ENCODE measurements around the gene SERPINB13.

Gene SERPINB13

GRCh38 chr18:63586966-63587365 lies at the start of gene SERPINB13:
Gene SERPINB13, plus strand, starts transcription at chr18:63587343. Its CDS starts 1,325 bp downstream, at chr18:63588668.
- H3K27ac ChIP-seq = peak within 1 kb of the TSS; percentile 91
- POLR2A ChIA-PET (ENCODE audit: low non-redundant PET) = interaction anchor here (0.5 kb wide), 1 partner anchor 45 kb away, joined by 5 read pairs; no protein-coding TSS in a partner anchor
- CTCF ChIA-PET = interaction anchor here (0.5 to 1.1 kb wide), 4 partner anchors 34 to 154 kb away, joined by 3 to 5 read pairs (median 3); no protein-coding TSS in a partner anchor
- no peak for TF ChIP-seq CTCF (conservative IDR thresholded peaks at IDR 0.05; ENCODE audit: low read depth)
- DNase-seq (ENCODE audit: low spot score) = peak; percentile 85

- no peak overlapping the region for H3K27ac ChIP-seq
- no peak for DNase-seq (ENCODE audit: low spot score)
- ChIA-PET POLR2A (ENCODE audit: low non-redundant PET) (no interaction called here), CTCF (no interaction called here)
- no peak for TF ChIP-seq CTCF (conservative IDR thresholded peaks at IDR 0.05; ENCODE audit: low read depth)
These were observed 47.1 kb upstream of the SERPINB13 start for GRCh38 chr18:63539904-63540510.

GRCh38 chr18:63542069-63542468 lies 45.1 kb upstream of the SERPINB13 start, which contains the start of gene SERPINB12:
Gene SERPINB12, plus strand, starts transcription at chr18:63542369. Its CDS starts 13,791 bp downstream, at chr18:63556160.
- H3K27ac ChIP-seq = no peak within 1 kb of the TSS
- DNase-seq (ENCODE audit: low spot score) = no peak
- ChIA-PET CTCF (interaction anchor here (0.6 kb wide), 1 partner anchor 36 kb away, joined by 3 read pairs; no protein-coding TSS in a partner anchor), POLR2A (ENCODE audit: low non-redundant PET) (no interaction called here)
- TF ChIP-seq CTCF (conservative IDR thresholded peaks at IDR 0.05; ENCODE audit: low read depth) = no peak

GRCh38 chr18:63544017-63544416 lies 43.1 kb upstream of the SERPINB13 start:
- no peak for TF ChIP-seq CTCF (conservative IDR thresholded peaks at IDR 0.05; ENCODE audit: low read depth)
- DNase-seq (ENCODE audit: low spot score) = no peak
- POLR2A ChIA-PET (ENCODE audit: low non-redundant PET) = no interaction called here
- H3K27ac ChIP-seq = no peak overlapping the region
- CTCF ChIA-PET = no interaction called here

GRCh38 chr18:63545000-63545399 lies 42.1 kb upstream of the SERPINB13 start:
- DNase-seq (ENCODE audit: low spot score) = no peak
- CTCF ChIA-PET = no interaction called here
- no peak for TF ChIP-seq CTCF (conservative IDR thresholded peaks at IDR 0.05; ENCODE audit: low read depth)
- no peak overlapping the region for H3K27ac ChIP-seq
- POLR2A ChIA-PET (ENCODE audit: low non-redundant PET) = no interaction called here

GRCh38 chr18:63550068-63550467 lies 37.1 kb upstream of the SERPINB13 start:
- TF ChIP-seq CTCF (conservative IDR thresholded peaks at IDR 0.05; ENCODE audit: low read depth) = no peak
- ChIA-PET CTCF (interaction anchor here (0.6 to 1.3 kb wide), 2 partner anchors 39 to 192 kb away, joined by 3 to 4 read pairs; no protein-coding TSS in a partner anchor), POLR2A (ENCODE audit: low non-redundant PET) (no interaction called here)
- no peak overlapping the region for H3K27ac ChIP-seq
- DNase-seq (ENCODE audit: low spot score) = no peak
